Small intestine (tissue), 7 donors: ENCODE data around the gene CPPED1. TPM values are rescaled to one million over a fixed set of nuclear protein-coding genes. Genes with fewer than 3 reads are reported as not detected.

Source experiments
- DNase-seq, 2 donors: peaks; one replicate each; pipeline versions ENCODE4 v3.0.0 to v3.0.0-alpha.2; 2013
- FAIRE-seq: peaks from 2 replicates; lab custom pipeline; 2012; peaks lifted over from hg19 to GRCh38; lab: Jason Lieb, UNC
- H3K27ac ChIP-seq, 3 donors: one replicate each; pipeline ENCODE4 v1.5.1; 2013; ENCODE audit warnings: low read length in 2 of 3, mild to moderate bottlenecking in 2 of 3, control low read depth in 1 of 3, inconsistent platforms in 1 of 3, low read depth in 1 of 3, moderate library complexity in 1 of 3
- H3K27me3 ChIP-seq, 3 donors: one replicate each; pipeline ENCODE4 v1.6.1; 2013; ENCODE audit warnings: low read length in 3 of 3, inconsistent platforms in 1 of 3; ENCODE audit not compliant: control insufficient read depth in 3 of 3, insufficient read depth in 3 of 3
- H3K36me3 ChIP-seq, 3 donors: one replicate each; pipeline ENCODE4 v1.6.1; 2013; ENCODE audit warnings: low read length in 3 of 3, inconsistent platforms in 1 of 3, low read depth in 1 of 3, mild to moderate bottlenecking in 1 of 3, moderate library complexity in 1 of 3; ENCODE audit not compliant: control insufficient read depth in 3 of 3, insufficient read depth in 2 of 3
- H3K4me1 ChIP-seq, 3 donors: one replicate each; pipeline ENCODE4 v1.6.1; 2013; ENCODE audit warnings: low read length in 2 of 3, inconsistent platforms in 1 of 3, low read depth in 1 of 3, mild to moderate bottlenecking in 1 of 3, moderate library complexity in 1 of 3; ENCODE audit not compliant: control insufficient read depth in 3 of 3, insufficient read depth in 2 of 3
- H3K4me3 ChIP-seq, 3 donors: one replicate each; pipeline ENCODE4 v1.5.1; 2013; ENCODE audit warnings: low read length in 3 of 3, control low read depth in 1 of 3, inconsistent platforms in 1 of 3, low read depth in 1 of 3, mild to moderate bottlenecking in 1 of 3, moderate library complexity in 1 of 3
- H3K9me3 ChIP-seq, 2 donors: one replicate each; pipeline ENCODE4 v1.6.1; 2013; ENCODE audit warnings: low read depth in 1 of 2, low read length in 1 of 2; ENCODE audit not compliant: control insufficient read depth in 2 of 2, insufficient read depth in 1 of 2
- WGBS, 3 donors: extraction: QIAGEN DNeasy Blood & Tissue Kit; methylation state at CpG; one replicate each; pipeline ENCODE4 v1.1.7; 2013; 5-methylcytosine and 5-hydroxymethylcytosine counted together
- polyA plus RNA-seq, 4 donors: library from polyadenylated mRNA; stranded (reverse) in 3 of 4; unstranded in 1 of 4; fragments of 200-250 nt in 3 of 4; fragments of 120-200 nt in 1 of 4; gene quantifications; one replicate each; pipeline versions ENCODE4 v1.2.1 to v1.2.3, GENCODE V29; 2013
- donor health status: healthy with polysubstance abuse.
- donor health status: control.
- donor health status: control.
- donor health status: Bipolar disorder and iron deficiency.
- donor health status: healthy.

CPPED1 gene
- polyA plus RNA-seq, 4 donors, result 15.7 to 34.0 (median 26.9) TPM

DNA sequence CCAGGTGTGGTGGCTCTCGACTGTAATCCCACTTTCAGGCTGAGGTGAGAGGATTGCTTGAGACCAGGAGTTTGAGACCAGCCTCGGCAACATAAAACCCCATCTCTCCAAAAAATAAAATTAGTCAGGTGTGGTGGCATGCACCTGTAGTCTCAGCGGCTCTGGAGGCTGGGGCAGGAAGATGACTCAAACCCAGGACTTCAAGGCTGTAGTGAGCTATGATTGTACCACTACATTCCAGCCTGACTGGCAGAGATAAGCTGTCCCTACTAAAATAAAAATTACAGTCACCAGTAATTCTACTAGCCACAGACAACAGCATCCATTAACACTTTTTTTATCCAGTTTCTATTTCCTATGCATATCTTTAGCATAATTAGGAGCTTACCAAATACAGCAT lies 176.3 kb downstream of the CPPED1 start:
- H3K9me3 ChIP-seq, result peaks cover 0 to 3% of the 10 kb centered on the region in 2 donors
- DNase-seq (no peak), FAIRE-seq (no peak)
- 67 to 82% (median 71%) methylated on average over 3 of the region's 3 CpGs for WGBS, 3 donors
- H3K4me3 ChIP-seq, result no peak overlapping the region
- H3K36me3 ChIP-seq, result no peaks in the 10 kb centered on the region
- no peaks in the 10 kb centered on the region for H3K27me3 ChIP-seq
- no peak overlapping the region for H3K27ac ChIP-seq
- H3K4me1 ChIP-seq, result no peaks in the 10 kb centered on the region

DNA sequence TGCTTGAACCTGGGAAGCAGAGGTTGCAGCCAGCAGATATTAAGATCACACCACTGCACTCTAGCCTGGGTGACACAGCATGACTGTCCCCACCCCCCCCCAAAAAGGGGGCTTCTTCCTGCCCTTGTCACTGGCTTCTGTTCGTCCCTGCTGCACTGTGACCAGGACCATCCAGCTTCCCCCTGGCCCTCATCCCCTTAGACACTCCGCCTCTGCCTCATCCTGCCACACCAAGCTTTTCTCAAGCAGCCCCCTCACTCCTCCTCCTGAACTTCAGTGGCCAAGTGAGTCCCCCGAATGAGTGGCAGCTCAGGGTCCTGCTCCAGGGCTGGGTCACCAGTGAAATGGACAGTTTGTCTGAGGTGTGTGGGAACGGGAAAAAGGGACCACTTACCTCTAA lies 177.3 kb downstream of the CPPED1 start:
- FAIRE-seq, result no peak
- H3K4me3 ChIP-seq, result no peak overlapping the region
- no peaks in the 10 kb centered on the region for H3K4me1 ChIP-seq
- WGBS, 3 donors, result 81 to 83% (median 82%) methylated on average over 4 of the region's 4 CpGs
- no peaks in the 10 kb centered on the region for H3K36me3 ChIP-seq
- H3K27me3 ChIP-seq, result no peaks in the 10 kb centered on the region
- DNase-seq, result no peak
- no peak overlapping the region for H3K27ac ChIP-seq
- H3K9me3 ChIP-seq, result peaks cover 0 to 3% of the 10 kb centered on the region in 2 donors

GRCh38 chr16:12625716-12626115 lies 178.0 kb downstream of the CPPED1 start:
- Histone ChIP-seq H3K27ac (no peak overlapping the region), H3K27me3 (no peaks in the 10 kb centered on the region), H3K4me3 (no peak overlapping the region), H3K36me3 (no peaks in the 10 kb centered on the region), H3K4me1 (no peaks in the 10 kb centered on the region), H3K9me3 (peaks cover 0 to 3% of the 10 kb centered on the region in 2 donors)
- no peak for DNase-seq
- FAIRE-seq, result no peak
- 73 to 79% (median 79%) methylated on average over 10 of the region's 10 CpGs for WGBS, 3 donors

- Histone ChIP-seq H3K4me3 (no peak overlapping the region), H3K27me3 (no peaks in the 10 kb centered on the region), H3K9me3 (peaks cover 0 to 3% of the 10 kb centered on the region in 2 donors), H3K36me3 (no peaks in the 10 kb centered on the region), H3K4me1 (no peaks in the 10 kb centered on the region), H3K27ac (no peak overlapping the region)
- no peak for FAIRE-seq
- no peak for DNase-seq
- WGBS, 3 donors, result 79 to 84% (median 84%) methylated on average over 7 of the region's 7 CpGs
These were observed 178.6 kb downstream of the CPPED1 start for GRCh38 chr16:12625068-12625467.

DNA sequence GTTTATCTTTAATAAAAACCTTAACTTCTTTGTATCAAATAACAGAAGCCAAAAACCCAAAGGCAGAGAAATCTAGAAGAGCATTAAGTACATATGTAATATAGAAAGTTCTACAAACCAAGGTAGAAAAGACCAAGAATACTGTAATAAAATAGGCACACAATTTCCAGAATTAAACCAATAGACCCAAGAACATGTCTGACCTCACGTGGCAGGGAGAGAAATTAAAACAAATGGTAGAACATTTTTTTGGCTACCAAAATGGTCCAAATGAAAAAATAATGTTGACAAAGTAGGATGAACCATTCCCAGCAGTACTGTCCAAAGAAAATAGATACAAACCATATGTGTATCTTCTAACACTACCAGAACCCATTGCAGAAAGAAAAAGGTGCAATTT lies 183.5 kb downstream of the CPPED1 start:
- FAIRE-seq (no peak), DNase-seq (no peak)
- H3K4me3 ChIP-seq, result no peak overlapping the region
- H3K36me3 ChIP-seq, result no peaks in the 10 kb centered on the region
- no peaks in the 10 kb centered on the region for H3K4me1 ChIP-seq
- H3K9me3 ChIP-seq, result peaks cover 0 to 3% of the 10 kb centered on the region in 2 donors
- H3K27me3 ChIP-seq, result no peaks in the 10 kb centered on the region
- WGBS, 3 donors, result 68 to 78% (median 72%) methylated on average over 1 of the region's 1 CpG
- H3K27ac ChIP-seq, result no peak overlapping the region

GRCh38 chr16:12618515-12618914 lies 185.2 kb downstream of the CPPED1 start:
- H3K4me3 ChIP-seq, result no peak overlapping the region
- H3K4me1 ChIP-seq, result peaks cover 0 to 7% (median 0%) of the 10 kb centered on the region in 3 donors
- DNase-seq, result no peak
- no peak overlapping the region for H3K27ac ChIP-seq
- FAIRE-seq, result no peak
- H3K27me3 ChIP-seq, result no peaks in the 10 kb centered on the region
- no peaks in the 10 kb centered on the region for H3K36me3 ChIP-seq
- WGBS, 3 donors, result 86 to 93% (median 90%) methylated on average over 3 of the region's 3 CpGs
- H3K9me3 ChIP-seq, result no peaks in the 10 kb centered on the region

DNA sequence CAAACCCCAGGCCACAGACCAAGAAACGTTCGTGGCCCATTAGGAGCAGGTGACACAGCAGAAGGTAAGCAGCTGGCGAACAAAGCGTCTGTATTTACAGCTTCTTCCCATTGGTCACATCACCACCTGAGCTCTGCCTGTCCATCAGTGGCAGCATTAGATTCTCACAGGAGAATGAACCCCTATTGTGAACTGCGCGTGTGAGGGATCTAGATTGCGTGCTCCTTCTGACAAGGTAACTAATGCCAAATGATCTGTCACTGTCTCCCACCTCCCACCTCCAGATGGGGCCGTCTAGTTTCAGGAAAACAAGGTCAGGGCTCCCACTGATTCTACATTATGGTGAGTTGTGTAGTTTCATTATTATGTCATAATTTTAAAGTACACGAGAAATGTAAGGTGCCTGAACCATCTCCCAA lies 186.3 kb downstream of the CPPED1 start:
- WGBS, 3 donors, result 57 to 67% (median 61%) methylated on average over 9 of the region's 9 CpGs
- Histone ChIP-seq H3K27me3 (no peaks in the 10 kb centered on the region), H3K4me3 (no peak overlapping the region), H3K27ac (no peak overlapping the region), H3K4me1 (peaks cover 0 to 13% (median 0%) of the 10 kb centered on the region in 3 donors), H3K36me3 (no peaks in the 10 kb centered on the region), H3K9me3 (no peaks in the 10 kb centered on the region)
- DNase-seq (no peak), FAIRE-seq (no peak)

DNA sequence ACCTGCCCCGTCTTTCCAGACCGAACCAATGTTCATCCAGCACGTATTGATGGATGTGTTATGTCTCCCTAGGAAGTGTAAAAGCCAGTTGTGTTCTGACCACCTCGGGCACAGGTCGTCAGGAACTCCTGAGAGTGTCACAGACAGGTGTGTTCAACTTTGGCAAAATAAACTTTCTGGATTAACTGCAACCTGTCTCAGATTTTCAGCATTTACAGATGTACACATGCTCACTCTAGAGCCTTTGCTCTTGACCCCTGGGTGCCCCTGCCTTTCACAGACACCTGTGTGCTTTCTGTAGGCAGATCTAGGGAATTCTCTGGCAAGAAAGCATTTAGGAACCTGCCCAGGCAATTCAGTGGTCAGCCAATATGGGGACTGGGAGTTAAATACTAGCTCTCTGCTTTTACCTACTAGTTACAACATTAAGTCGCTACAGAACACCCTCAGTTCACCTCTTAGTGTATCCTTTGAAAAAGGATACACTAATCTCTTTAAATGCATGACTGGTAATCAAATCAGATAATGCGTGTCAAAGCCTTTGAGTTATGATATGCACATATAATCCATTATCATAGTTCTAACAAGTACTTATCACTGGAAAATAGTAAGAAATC lies 188.9 kb downstream of the CPPED1 start:
- Histone ChIP-seq H3K27ac (no peak overlapping the region), H3K36me3 (no peaks in the 10 kb centered on the region), H3K4me1 (peaks cover 0 to 22% (median 0%) of the 10 kb centered on the region in 3 donors), H3K27me3 (no peaks in the 10 kb centered on the region), H3K9me3 (no peaks in the 10 kb centered on the region), H3K4me3 (no peak overlapping the region)
- WGBS, 3 donors, result 82 to 85% (median 82%) methylated on average over 7 of the region's 7 CpGs
- DNase-seq (no peak), FAIRE-seq (no peak)
